Spinal cord (tissue), 10 donors: ENCODE measurements around the gene PNPLA7. TPM values are rescaled to one million over a fixed set of nuclear protein-coding genes. Genes with fewer than 3 reads are reported as not detected.

Source experiments
- DNase-seq, 6 donors: peaks; one replicate each; pipeline versions ENCODE4 v3.0.0 to v3.0.0-alpha.2; 2013 to 2015; ENCODE audit warnings: low spot score in 6 of 6, low read depth in 4 of 6
- H3K27ac ChIP-seq: one replicate; pipeline ENCODE4 v1.5.1; 2013; ENCODE audit warnings: low read depth, low read length, control low read depth
- H3K27me3 ChIP-seq: one replicate; pipeline ENCODE4 v1.6.1; 2013; ENCODE audit warnings: low read length; ENCODE audit not compliant: control insufficient read depth, insufficient read depth
- H3K36me3 ChIP-seq: one replicate; pipeline ENCODE4 v1.6.1; 2013; ENCODE audit warnings: low read length; ENCODE audit not compliant: control insufficient read depth, insufficient read depth
- H3K4me1 ChIP-seq: one replicate; pipeline ENCODE4 v1.6.1; 2013; ENCODE audit warnings: low read length; ENCODE audit not compliant: control insufficient read depth, insufficient read depth
- H3K4me3 ChIP-seq: one replicate; pipeline ENCODE4 v1.5.1; 2013; ENCODE audit warnings: low read depth, low read length, control low read depth
- H3K9me3 ChIP-seq: one replicate; pipeline ENCODE4 v1.6.1; 2013; ENCODE audit warnings: low read length; ENCODE audit not compliant: control insufficient read depth, insufficient read depth
- WGBS: methylation state at CpG from one replicate; pipeline ENCODE4 v1.1.5; 2013; ENCODE audit warnings: missing lambda C conversion rate; ENCODE audit not compliant: insufficient coverage; 5-methylcytosine and 5-hydroxymethylcytosine counted together
- polyA plus RNA-seq, 2 donors: library from polyadenylated mRNA; unstranded; fragments of 120-200 nt; gene quantifications; one replicate each; pipeline ENCODE4 v1.2.1, GENCODE V29; 2013; ENCODE audit not compliant: insufficient read length in 2 of 2
- total RNA-seq, 2 donors: library from RNA; depleted of rRNA in 1 of 2; stranded (reverse); fragments of 120-200 nt in 1 of 2; fragments of >200 nt in 1 of 2; gene quantifications; one replicate each; pipeline versions ENCODE4 v1.2.3 to v1.2.4, GENCODE V29; 2013 to 2014
- donor health status: healthy.

Gene PNPLA7
- total and polyA plus RNA-seq, 4 donors = 0.89 to 6.6 (median 4.4) TPM

GRCh38 chr9:137490532-137491186 is 59.5 kb downstream of the PNPLA7 start:
- Histone ChIP-seq H3K27ac (no peak overlapping the region), H3K4me3 (no peak overlapping the region), H3K9me3 (no peaks in the 10 kb centered on the region), H3K36me3 (peaks cover 36% of the 10 kb centered on the region), H3K27me3 (no peaks in the 10 kb centered on the region), H3K4me1 (peaks cover 23% of the 10 kb centered on the region)
- no CpG with 5 or more reads among the region's 9 CpGs for WGBS
- DNase-seq = no peak

GRCh38 chr9:137488906-137489305 is 61.3 kb downstream of the PNPLA7 start:
- no peak for DNase-seq
- Histone ChIP-seq H3K27ac (no peak overlapping the region), H3K27me3 (no peaks in the 10 kb centered on the region), H3K9me3 (no peaks in the 10 kb centered on the region), H3K36me3 (peaks cover 25% of the 10 kb centered on the region), H3K4me3 (no peak overlapping the region), H3K4me1 (peaks cover 23% of the 10 kb centered on the region)
- WGBS = 93% methylated on average over 6 of the region's 6 CpGs

- WGBS = 69% methylated on average over 6 of the region's 6 CpGs
These were observed 61.9 kb downstream of the PNPLA7 start for GRCh38 chr9:137488327-137488653.

GRCh38 chr9:137487454-137488326 is 62.5 kb downstream of the PNPLA7 start:
- Histone ChIP-seq H3K4me1 (peaks cover 23% of the 10 kb centered on the region), H3K36me3 (peaks cover 18% of the 10 kb centered on the region), H3K4me3 (no peak overlapping the region), H3K27me3 (no peaks in the 10 kb centered on the region), H3K9me3 (no peaks in the 10 kb centered on the region), H3K27ac (no peak overlapping the region)
- WGBS = 81% methylated on average over 37 of the region's 41 CpGs
- peak in 1 of 6 donors; percentile 54 for DNase-seq

More at GRCh38 chr9:137488327-137488653, 61.9 kb downstream of the PNPLA7 start:
- H3K36me3 ChIP-seq = peaks cover 19% of the 10 kb centered on the region
- H3K27me3 ChIP-seq = no peaks in the 10 kb centered on the region
- no peaks in the 10 kb centered on the region for H3K9me3 ChIP-seq
- H3K27ac ChIP-seq = no peak overlapping the region
- H3K4me1 ChIP-seq = peaks cover 23% of the 10 kb centered on the region
- no peak overlapping the region for H3K4me3 ChIP-seq
- DNase-seq = peak in 1 of 6 donors; percentile 18

GRCh38 chr9:137486545-137487453 is 63.4 kb downstream of the PNPLA7 start:
- DNase-seq = no peak
- Histone ChIP-seq H3K9me3 (no peaks in the 10 kb centered on the region), H3K4me3 (no peak overlapping the region), H3K4me1 (peaks cover 23% of the 10 kb centered on the region), H3K27ac (no peak overlapping the region), H3K27me3 (no peaks in the 10 kb centered on the region), H3K36me3 (peaks cover 18% of the 10 kb centered on the region)
- 80% methylated on average over 35 of the region's 35 CpGs for WGBS

- no peak overlapping the region for H3K27ac ChIP-seq
- H3K36me3 ChIP-seq = peaks cover 16% of the 10 kb centered on the region
- 89% methylated on average over 13 of the region's 15 CpGs for WGBS
These were observed 64.1 kb downstream of the PNPLA7 start for GRCh38 chr9:137486141-137486490.

GRCh38 chr9:137485343-137486140 is 64.7 kb downstream of the PNPLA7 start:
- Histone ChIP-seq H3K27me3 (no peaks in the 10 kb centered on the region), H3K36me3 (peaks cover 22% of the 10 kb centered on the region), H3K27ac (no peak overlapping the region), H3K9me3 (no peaks in the 10 kb centered on the region), H3K4me3 (no peak overlapping the region), H3K4me1 (peaks cover 28% of the 10 kb centered on the region)
- no peak for DNase-seq
- WGBS = 92% methylated on average over 26 of the region's 26 CpGs

More at GRCh38 chr9:137486141-137486490, 64.1 kb downstream of the PNPLA7 start:
- no peak for DNase-seq
- peaks cover 23% of the 10 kb centered on the region for H3K4me1 ChIP-seq
- no peaks in the 10 kb centered on the region for H3K27me3 ChIP-seq
- no peaks in the 10 kb centered on the region for H3K9me3 ChIP-seq
- H3K4me3 ChIP-seq = no peak overlapping the region

GRCh38 chr9:137484551-137485315 is 65.5 kb downstream of the PNPLA7 start:
- H3K36me3 ChIP-seq = peaks cover 27% of the 10 kb centered on the region
- no peaks in the 10 kb centered on the region for H3K9me3 ChIP-seq
- H3K27ac ChIP-seq = no peak overlapping the region
- WGBS = 92% methylated on average over 27 of the region's 27 CpGs
- DNase-seq = no peak
- H3K4me1 ChIP-seq = peaks cover 36% of the 10 kb centered on the region
- H3K27me3 ChIP-seq = no peaks in the 10 kb centered on the region
- H3K4me3 ChIP-seq = no peak overlapping the region
